Loucy (cell line): ENCODE data around the gene TOMM40L.

Experiments used
- CTCF ChIP-seq: fragments of 200-600 bp; sonication (generic); conservative IDR thresholded peaks from 2 replicates; pipeline ENCODE4 v1.5.1; 2014; ENCODE audit warnings: mild to moderate bottlenecking, antibody characterized with exemption, low read length
- EZH2phosphoT487 ChIP-seq: fragments of 200-600 bp; IDR thresholded peaks from 2 replicates; pipeline ENCODE4 v1.6.1; 2018; ENCODE audit warnings: antibody characterized with exemption, mild to moderate bottlenecking, moderate library complexity, borderline replicate concordance

- TF ChIP-seq CTCF (no peak), EZH2phosphoT487 (no peak)
These were observed 49.3 kb upstream of the TOMM40L start for GRCh38 chr1:161176468-161177111.
